Stimulated activated CD8-positive, alpha-beta memory T cell treated with anti-CD3 and anti-CD28 coated beads, Interleukin-15, amount 100 ng/mL, for 48 hours (primary cell): ENCODE measurements around the gene AMOT.
"Not testable (repeated sequence)": the region's sequence is repeated elsewhere in the genome, so short reads cannot be mapped to it uniquely, and the experiment has no call there.

ENCODE experiments used
- DNase-seq, 2 donors: peaks; one replicate each; pipeline ENCODE4 v3.0.0-alpha.2; 2020; ENCODE audit warnings: low read depth in 2 of 2

AMOT gene

GRCh38 chrX:112840382-112841113 lies at the start of gene AMOT:
TSS of gene AMOT (minus strand) at chrX:112840831. CDS start at chrX:112823126, 17,705 bp downstream.
- DNase-seq, result peak in 1 of 2 donors; percentile 25

GRCh38 chrX:112889400-112889799 lies 48.8 kb upstream of the AMOT start:
- no peak for DNase-seq

- no peak for DNase-seq
Observed at GRCh38 chrX:112888916-112889315, 48.3 kb upstream of the AMOT start.

GRCh38 chrX:112877771-112878173 lies 37.1 kb upstream of the AMOT start:
- DNase-seq, result no peak

- no peak for DNase-seq
Observed at GRCh38 chrX:112874614-112875013, 34.0 kb upstream of the AMOT start.

DNA sequence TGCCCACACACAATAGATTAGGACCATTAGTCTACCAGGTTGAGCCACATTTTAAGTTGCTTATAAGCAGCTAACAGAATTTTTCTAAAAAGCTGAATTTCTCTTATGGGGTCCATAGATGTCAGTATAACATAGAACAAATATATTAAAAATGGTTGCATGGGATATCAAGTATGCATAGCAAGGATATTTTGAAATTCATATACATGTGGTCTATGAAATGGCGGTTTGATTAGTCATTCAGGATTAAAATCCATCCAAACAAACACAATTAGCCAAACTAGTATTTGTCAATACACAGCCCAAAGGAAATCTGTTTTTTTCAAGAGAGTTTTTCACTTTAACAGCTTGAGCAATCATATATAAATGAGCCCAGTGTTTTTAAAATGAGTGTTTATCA lies 33.5 kb upstream of the AMOT start:
- DNase-seq, result no peak

GRCh38 chrX:112868586-112868985 lies 28.0 kb upstream of the AMOT start:
- DNase-seq, result no peak

DNA sequence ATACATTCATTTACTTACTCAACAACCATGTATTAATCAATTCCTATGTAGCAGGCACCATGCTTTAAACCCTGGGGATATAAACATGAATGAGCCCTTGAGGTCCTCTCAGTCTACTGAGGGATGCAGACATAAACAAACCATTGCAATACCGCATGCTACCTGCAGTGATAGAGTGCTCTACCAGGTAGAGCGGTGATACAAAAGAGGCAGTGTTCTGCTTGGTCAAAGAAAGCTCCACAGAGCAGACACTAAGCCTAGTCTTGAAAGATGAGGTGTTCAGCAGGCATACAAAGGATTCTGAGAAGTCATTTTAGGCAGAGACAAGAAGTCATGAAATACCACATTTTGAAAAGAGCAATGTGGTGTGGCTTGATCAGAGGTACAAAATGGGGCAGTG lies 26.9 kb upstream of the AMOT start:
- no peak for DNase-seq

GRCh38 chrX:112866175-112866574 lies 25.5 kb upstream of the AMOT start:
- DNase-seq, result no peak

- DNase-seq, result no peak
Observed at GRCh38 chrX:112865464-112866025, 24.9 kb upstream of the AMOT start.

DNA sequence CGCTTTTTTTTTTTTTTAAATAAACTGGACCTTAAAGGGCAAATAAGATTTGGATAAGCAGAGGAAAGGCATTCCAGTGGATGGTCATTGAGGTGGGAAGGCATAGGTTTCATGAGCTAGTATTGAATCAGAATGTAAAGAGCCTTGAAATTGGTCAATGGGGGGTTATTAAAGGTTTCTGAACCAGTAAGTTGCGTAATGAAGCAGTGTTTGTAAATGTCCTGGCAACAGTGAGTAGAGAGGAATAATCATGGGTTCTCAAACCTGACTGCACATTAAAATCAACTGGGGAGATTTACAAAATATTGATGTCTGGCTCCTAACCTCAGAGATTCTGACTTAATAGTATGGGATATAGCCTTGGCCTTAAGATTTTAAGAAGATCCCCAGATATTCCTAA lies 23.2 kb upstream of the AMOT start:
- DNase-seq, result no peak

- no peak for DNase-seq
Observed at GRCh38 chrX:112857478-112857878, 16.8 kb upstream of the AMOT start.

- not testable (repeated sequence) for DNase-seq
Observed at GRCh38 chrX:112854901-112855300, 14.3 kb upstream of the AMOT start.

GRCh38 chrX:112852851-112853250 lies 12.2 kb upstream of the AMOT start:
- DNase-seq, result no peak

DNA sequence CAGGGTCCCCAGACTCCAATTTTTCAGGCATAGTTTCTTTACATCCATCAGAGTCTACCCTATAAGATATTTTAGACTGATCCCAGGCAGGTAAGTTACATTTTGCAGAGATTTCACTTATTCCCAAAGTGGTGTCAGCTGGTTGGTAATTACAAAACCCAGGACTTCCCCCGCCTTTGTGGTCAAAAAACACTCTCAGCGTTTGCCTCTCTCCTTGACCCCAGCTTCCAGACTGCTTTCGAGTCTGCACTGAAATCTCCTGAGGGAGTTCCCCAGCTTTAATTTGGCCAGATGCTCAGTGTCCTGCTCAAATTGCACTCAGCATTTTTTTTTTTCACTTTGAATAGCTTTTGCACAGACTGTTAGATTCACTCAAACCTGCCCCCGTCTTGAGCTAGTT lies 11.2 kb upstream of the AMOT start:
- DNase-seq, result no peak

DNA sequence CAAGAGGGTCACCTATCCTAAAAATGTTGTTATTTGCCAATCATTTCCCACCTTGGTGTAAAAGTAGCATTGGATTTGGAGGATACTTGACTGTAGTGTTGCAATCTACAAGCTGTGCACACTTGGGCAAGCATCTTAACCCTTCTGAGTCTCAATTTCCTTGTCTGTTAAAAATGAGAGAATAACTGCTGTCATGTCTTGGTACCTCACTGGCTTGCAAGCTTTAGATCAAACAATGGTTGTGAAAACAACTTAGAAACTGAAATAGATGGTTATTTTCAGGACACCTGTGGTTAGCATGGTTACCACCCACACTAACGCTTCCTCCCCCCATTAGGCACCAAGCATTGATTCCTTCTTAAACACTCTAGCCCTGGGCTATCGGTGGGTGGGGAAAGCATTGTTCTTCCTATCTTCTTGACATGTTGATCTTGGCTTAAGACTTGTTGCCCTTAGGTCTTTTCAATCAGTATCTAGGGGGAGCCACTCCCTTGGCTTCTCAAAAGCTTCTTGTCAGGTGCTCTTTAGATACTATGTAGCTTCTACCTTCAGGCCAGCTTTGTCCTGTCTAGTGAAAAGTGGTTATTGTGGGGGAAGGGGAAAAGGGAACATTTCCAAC lies 10.6 kb upstream of the AMOT start:
- DNase-seq, result no peak

DNA sequence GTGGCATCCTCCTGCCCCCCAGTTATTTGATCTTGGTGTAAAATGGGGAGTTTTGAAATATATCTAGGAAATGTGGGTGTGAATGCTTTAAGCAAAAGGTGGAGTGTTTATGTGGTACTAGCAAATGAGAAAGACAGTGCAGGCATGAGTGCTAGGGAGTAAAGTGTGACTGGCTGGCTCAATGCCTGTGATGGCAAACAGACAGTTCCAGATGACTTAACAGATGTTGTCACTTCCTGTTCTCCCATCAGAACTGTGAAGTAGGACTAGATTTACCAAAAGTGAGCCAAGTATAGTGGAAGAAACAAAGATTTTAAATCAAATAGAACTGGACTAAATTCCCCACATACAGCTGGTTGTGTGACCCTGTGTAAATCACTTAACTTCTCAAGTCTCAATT lies 8.4 kb upstream of the AMOT start:
- no peak for DNase-seq

DNA sequence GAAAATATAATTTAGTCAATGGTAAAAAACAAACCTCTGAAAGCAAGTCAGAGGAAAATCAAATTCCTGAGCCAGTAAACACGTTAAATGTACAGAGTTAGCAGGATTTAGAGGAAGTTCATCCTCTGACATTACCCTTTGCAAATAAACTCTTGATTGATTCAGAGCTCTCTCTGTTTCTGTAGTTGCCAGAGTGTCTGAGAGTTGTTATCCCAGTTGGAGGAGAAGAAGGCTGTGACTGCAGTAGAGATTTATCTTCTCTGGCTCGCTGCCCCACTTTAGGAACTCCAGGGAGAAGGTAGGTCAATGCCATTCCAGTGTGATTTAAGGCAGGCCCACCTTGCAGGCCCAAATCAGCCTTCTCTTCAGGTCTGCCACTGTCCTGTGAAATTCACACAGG lies 6.2 kb upstream of the AMOT start:
- no peak for DNase-seq

- DNase-seq, result no peak
Observed at GRCh38 chrX:112846187-112846586, 5.6 kb upstream of the AMOT start.

- no peak for DNase-seq
Observed at GRCh38 chrX:112844250-112844649, 3.6 kb upstream of the AMOT start.

GRCh38 chrX:112841820-112842157 lies 1.2 kb upstream of the AMOT start:
- no peak for DNase-seq

DNA sequence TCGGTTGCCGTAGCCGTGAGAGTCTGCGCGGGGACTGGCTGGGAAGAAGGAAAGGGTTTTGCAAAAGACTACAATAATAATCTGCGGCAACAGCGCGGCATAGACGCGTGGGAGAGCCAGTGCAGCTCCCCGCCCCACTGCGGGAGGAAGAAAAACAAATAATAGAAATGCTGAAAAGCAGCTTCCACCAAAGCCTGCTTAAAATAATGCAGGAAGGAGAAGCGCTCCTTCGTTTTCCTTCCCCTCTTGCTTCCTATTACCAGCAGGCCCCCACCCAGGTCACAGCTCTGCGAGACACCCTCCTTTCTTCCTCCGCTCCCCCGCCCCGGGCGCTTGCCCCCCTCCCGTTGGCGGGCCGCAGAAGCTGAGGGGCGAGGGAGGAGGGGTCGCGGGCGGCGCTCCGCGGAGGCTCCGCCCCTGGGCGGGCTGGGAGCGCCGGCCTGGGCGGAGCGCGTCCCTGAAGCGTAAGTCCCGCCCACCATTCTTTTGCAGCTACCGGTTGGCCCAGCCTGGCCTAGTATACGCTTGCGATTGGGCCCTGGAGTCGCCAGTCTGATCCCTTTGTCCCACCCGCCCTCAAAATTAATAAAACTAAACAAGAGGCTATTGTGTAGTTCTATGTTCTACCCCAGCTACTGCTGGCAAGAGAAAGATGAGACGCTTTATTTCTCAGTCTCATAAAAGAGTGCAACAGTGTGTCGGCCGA lies 636 bp upstream of the AMOT start:
- DNase-seq, result peak; percentile 53 to 55

DNA sequence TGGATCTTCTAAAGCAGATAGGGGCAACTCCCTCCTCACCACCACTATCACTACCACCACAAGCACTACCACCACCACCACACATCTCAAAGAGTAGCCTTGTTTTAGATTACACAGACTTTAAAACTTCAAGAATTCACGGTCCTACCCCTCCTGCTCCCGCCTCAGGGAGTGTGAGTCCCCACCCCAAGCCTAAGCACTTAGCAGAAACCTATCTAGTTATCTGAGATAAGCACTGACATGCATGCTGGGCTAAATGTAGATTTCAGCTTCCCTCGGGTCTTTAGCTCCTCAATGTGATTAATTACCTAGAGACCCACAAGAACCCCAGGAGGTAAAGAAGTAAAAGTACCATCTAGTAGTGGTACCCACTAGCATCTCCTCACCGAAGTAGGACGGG lies 775 bp downstream of the AMOT start:
- no peak for DNase-seq
